Astrocyte (in vitro differentiated cells and primary cell): Measurements from ENCODE around the gene FAM13A. TPM values are rescaled to one million over a fixed set of nuclear protein-coding genes. Genes with fewer than 3 reads are reported as not detected.

Experiments
- DNase-seq: peaks from one replicate; pipeline ENCODE4 v3.0.0-alpha.2; 2010; ENCODE audit warnings: low read depth
- FAIRE-seq: peaks from 2 replicates; lab custom pipeline; 2011; peaks lifted over from hg19 to GRCh38; lab: Jason Lieb, UNC
- H2AFZ ChIP-seq: 2 replicates; pipeline ENCODE4 v1.6.0; 2012; ENCODE audit warnings: low read depth, low read length, inconsistent platforms
- H3K27ac ChIP-seq: 2 replicates; pipeline ENCODE4 v1.5.1; 2011; ENCODE audit warnings: low read depth, low read length, inconsistent platforms
- H3K27me3 ChIP-seq: 2 replicates; pipeline ENCODE4 v1.6.0; 2011; ENCODE audit warnings: low read length, inconsistent platforms; ENCODE audit not compliant: insufficient read depth
- H3K36me3 ChIP-seq: 2 replicates; pipeline ENCODE4 v1.5.1; 2011; ENCODE audit warnings: low read length, inconsistent platforms; ENCODE audit not compliant: insufficient read depth
- H3K4me1 ChIP-seq: 2 replicates; pipeline ENCODE4 v1.5.1; 2011; ENCODE audit warnings: low read length, inconsistent platforms; ENCODE audit not compliant: insufficient read depth
- H3K4me2 ChIP-seq: 2 replicates; pipeline ENCODE4 v1.6.0; 2012; ENCODE audit warnings: low read length, inconsistent platforms
- H3K4me3 ChIP-seq: 2 replicates; pipeline ENCODE4 v1.5.1; 2011; ENCODE audit warnings: low read depth, mild to moderate bottlenecking, low read length, inconsistent platforms; ENCODE audit not compliant: insufficient read depth
- H3K79me2 ChIP-seq: 2 replicates; pipeline ENCODE4 v1.6.0; 2012; ENCODE audit warnings: mild to moderate bottlenecking, low read length, inconsistent platforms; ENCODE audit not compliant: insufficient read depth
- H3K9ac ChIP-seq: 2 replicates; pipeline ENCODE4 v1.6.0; 2012; ENCODE audit warnings: mild to moderate bottlenecking, low read length, inconsistent platforms
- H3K9me3 ChIP-seq: 2 replicates; pipeline ENCODE4 v1.5.1; 2012; ENCODE audit warnings: low read depth, mild to moderate bottlenecking, low read length, inconsistent platforms; ENCODE audit not compliant: insufficient read depth
- H4K20me1 ChIP-seq: 2 replicates; pipeline ENCODE4 v1.6.0; 2012; ENCODE audit warnings: low read length, inconsistent platforms; ENCODE audit not compliant: insufficient read depth
- H3K27ac Mint-ChIP-seq: one replicate; pipeline ENCODE4 v1.8.0; 2021; ENCODE audit warnings: mild to moderate bottlenecking, mixed read lengths; ENCODE audit not compliant: unreplicated experiment
- H3K27me3 Mint-ChIP-seq: one replicate; pipeline ENCODE4 v1.8.0; 2021; ENCODE audit warnings: low read depth, mixed read lengths; ENCODE audit not compliant: unreplicated experiment
- H3K36me3 Mint-ChIP-seq: one replicate; pipeline ENCODE4 v1.8.0; 2021; ENCODE audit warnings: low read depth, mixed read lengths; ENCODE audit not compliant: unreplicated experiment
- H3K4me1 Mint-ChIP-seq: one replicate; pipeline ENCODE4 v1.8.0; 2021; ENCODE audit warnings: low read depth, mixed read lengths; ENCODE audit not compliant: unreplicated experiment
- H3K4me3 Mint-ChIP-seq: one replicate; pipeline ENCODE4 v1.8.0; 2021; ENCODE audit warnings: mild to moderate bottlenecking, moderate library complexity, mixed read lengths; ENCODE audit not compliant: unreplicated experiment
- H3K9me3 Mint-ChIP-seq: one replicate; pipeline ENCODE4 v1.8.0; 2021; ENCODE audit warnings: mild to moderate bottlenecking, mixed read lengths; ENCODE audit not compliant: unreplicated experiment
- CTCF ChIP-seq: IDR thresholded peaks from 2 replicates; pipeline ENCODE4 v1.5.1; 2011; ENCODE audit warnings: low read depth, mild to moderate bottlenecking, inconsistent platforms, low read length, moderate library complexity; ENCODE audit not compliant: insufficient read depth
- EZH2 ChIP-seq: IDR thresholded peaks from 2 replicates; pipeline ENCODE4 v1.6.1; 2012; ENCODE audit warnings: mild to moderate bottlenecking, low read length, inconsistent platforms; ENCODE audit not compliant: insufficient read depth
- total RNA-seq: library from RNA; stranded (reverse); gene quantifications from 2 replicates; pipeline ENCODE4 v1.2.1, GENCODE V29; 2021

Gene FAM13A
- total RNA-seq, 1 donor from 2014 or later, result 12.0 TPM

GRCh38 chr4:88780389-88780788 lies 276.6 kb downstream of the FAM13A start:
- Mint-ChIP-seq H3K4me1 (no peaks in the 10 kb centered on the region), H3K27ac (no peak overlapping the region), H3K36me3 (peaks cover 2% of the 10 kb centered on the region), H3K9me3 (no peaks in the 10 kb centered on the region), H3K27me3 (no peaks in the 10 kb centered on the region), H3K4me3 (no peak overlapping the region)
- Histone ChIP-seq H3K27ac (no peak overlapping the region), H3K4me3 (no peak overlapping the region), H3K4me2 (no peak overlapping the region), H3K27me3 (no peaks in the 10 kb centered on the region), H3K4me1 (peaks cover 8% of the 10 kb centered on the region), H4K20me1 (no peaks in the 10 kb centered on the region), H2AFZ (no peak overlapping the region), H3K36me3 (no peaks in the 10 kb centered on the region), H3K9me3 (no peaks in the 10 kb centered on the region), H3K79me2 (no peaks in the 10 kb centered on the region), H3K9ac (no peak overlapping the region)
- FAIRE-seq (no peak), DNase-seq (no peak)
- no peak for TF ChIP-seq EZH2
- TF ChIP-seq CTCF, result no peak

GRCh38 chr4:88779431-88779830 lies 277.6 kb downstream of the FAM13A start:
- Mint-ChIP-seq H3K27me3 (no peaks in the 10 kb centered on the region), H3K36me3 (peaks cover 5% of the 10 kb centered on the region), H3K27ac (no peak overlapping the region), H3K4me3 (no peak overlapping the region), H3K4me1 (no peaks in the 10 kb centered on the region), H3K9me3 (no peaks in the 10 kb centered on the region)
- TF ChIP-seq CTCF (no peak), EZH2 (no peak)
- H3K4me3 ChIP-seq, result no peak overlapping the region
- peaks cover 8% of the 10 kb centered on the region for H3K4me1 ChIP-seq
- FAIRE-seq, result no peak
- peak overlapping the region; percentile 19 for H3K9ac ChIP-seq
- H3K9me3 ChIP-seq, result no peaks in the 10 kb centered on the region
- peak; percentile 86 for DNase-seq
- H3K27me3 ChIP-seq, result no peaks in the 10 kb centered on the region
- H2AFZ ChIP-seq, result no peak overlapping the region
- H3K27ac ChIP-seq, result peak overlapping the region; percentile 68
- no peaks in the 10 kb centered on the region for H3K36me3 ChIP-seq
- no peaks in the 10 kb centered on the region for H3K79me2 ChIP-seq
- H3K4me2 ChIP-seq, result peak overlapping the region; percentile 57
- H4K20me1 ChIP-seq, result no peaks in the 10 kb centered on the region

- no peaks in the 10 kb centered on the region for H4K20me1 ChIP-seq
- H3K79me2 ChIP-seq, result no peaks in the 10 kb centered on the region
- no peaks in the 10 kb centered on the region for H3K36me3 ChIP-seq
- H3K4me3 ChIP-seq, result no peak overlapping the region
- Mint-ChIP-seq H3K27me3 (no peaks in the 10 kb centered on the region), H3K27ac (no peak overlapping the region), H3K9me3 (no peaks in the 10 kb centered on the region), H3K4me3 (no peak overlapping the region), H3K36me3 (peaks cover 7% of the 10 kb centered on the region), H3K4me1 (no peaks in the 10 kb centered on the region)
- TF ChIP-seq CTCF (no peak), EZH2 (no peak)
- no peaks in the 10 kb centered on the region for H3K27me3 ChIP-seq
- no peaks in the 10 kb centered on the region for H3K9me3 ChIP-seq
- no peak overlapping the region for H3K27ac ChIP-seq
- H2AFZ ChIP-seq, result no peak overlapping the region
- FAIRE-seq (no peak), DNase-seq (no peak)
- no peak overlapping the region for H3K4me2 ChIP-seq
- no peak overlapping the region for H3K9ac ChIP-seq
- H3K4me1 ChIP-seq, result peaks cover 8% of the 10 kb centered on the region
Measured at GRCh38 chr4:88775529-88775928, 281.5 kb downstream of the FAM13A start.
